Hepatocyte (in vitro differentiated cells): ENCODE data around the gene SRSF7.

Source experiments
- EZH2 ChIP-seq: fragments of 200-600 bp; sonication (generic); IDR thresholded peaks from 2 replicates; pipeline ENCODE4 v1.6.1; 2016; ENCODE audit warnings: antibody characterized with exemption, mild to moderate bottlenecking, borderline replicate concordance
- TF ChIP-seq, protein P1 (sequence below): fragments of 200-600 bp; sonication (generic); IDR thresholded peaks from 2 replicates; pipeline ENCODE4 v1.5.1; 2016; ENCODE audit warnings: antibody characterized with exemption, mild to moderate bottlenecking; ENCODE audit not compliant: poor library complexity

DNA sequence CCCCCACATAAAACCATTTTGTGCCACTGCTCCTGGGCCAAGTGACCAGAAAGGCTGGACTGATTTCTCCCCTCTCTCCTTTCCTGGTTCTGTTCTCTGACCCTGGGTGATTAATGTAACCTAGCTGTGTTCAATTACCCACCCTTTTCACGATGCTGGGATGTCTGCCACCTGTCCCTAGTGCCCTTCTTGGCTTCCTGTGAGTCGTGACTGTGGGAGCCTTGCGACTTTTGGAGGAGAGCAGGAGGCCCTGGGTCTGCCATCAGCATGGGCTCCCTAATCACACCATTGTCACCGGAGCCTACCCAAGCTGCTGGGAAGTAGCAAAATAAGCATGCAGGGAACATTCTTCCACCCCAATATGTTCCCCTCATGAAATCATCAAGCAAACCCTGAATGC is 38.3 kb downstream of the SRSF7 start:
- TF ChIP-seq, protein P1, sequence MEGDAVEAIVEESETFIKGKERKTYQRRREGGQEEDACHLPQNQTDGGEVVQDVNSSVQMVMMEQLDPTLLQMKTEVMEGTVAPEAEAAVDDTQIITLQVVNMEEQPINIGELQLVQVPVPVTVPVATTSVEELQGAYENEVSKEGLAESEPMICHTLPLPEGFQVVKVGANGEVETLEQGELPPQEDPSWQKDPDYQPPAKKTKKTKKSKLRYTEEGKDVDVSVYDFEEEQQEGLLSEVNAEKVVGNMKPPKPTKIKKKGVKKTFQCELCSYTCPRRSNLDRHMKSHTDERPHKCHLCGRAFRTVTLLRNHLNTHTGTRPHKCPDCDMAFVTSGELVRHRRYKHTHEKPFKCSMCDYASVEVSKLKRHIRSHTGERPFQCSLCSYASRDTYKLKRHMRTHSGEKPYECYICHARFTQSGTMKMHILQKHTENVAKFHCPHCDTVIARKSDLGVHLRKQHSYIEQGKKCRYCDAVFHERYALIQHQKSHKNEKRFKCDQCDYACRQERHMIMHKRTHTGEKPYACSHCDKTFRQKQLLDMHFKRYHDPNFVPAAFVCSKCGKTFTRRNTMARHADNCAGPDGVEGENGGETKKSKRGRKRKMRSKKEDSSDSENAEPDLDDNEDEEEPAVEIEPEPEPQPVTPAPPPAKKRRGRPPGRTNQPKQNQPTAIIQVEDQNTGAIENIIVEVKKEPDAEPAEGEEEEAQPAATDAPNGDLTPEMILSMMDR = no peak
- no peak for TF ChIP-seq EZH2
